Measurements from ENCODE around the gene FLVCR1.
"Not testable (repeated sequence)": the region's sequence is repeated elsewhere in the genome, so short reads cannot be mapped to it uniquely, and the experiment has no call there.

The FLVCR1 gene

DNA sequence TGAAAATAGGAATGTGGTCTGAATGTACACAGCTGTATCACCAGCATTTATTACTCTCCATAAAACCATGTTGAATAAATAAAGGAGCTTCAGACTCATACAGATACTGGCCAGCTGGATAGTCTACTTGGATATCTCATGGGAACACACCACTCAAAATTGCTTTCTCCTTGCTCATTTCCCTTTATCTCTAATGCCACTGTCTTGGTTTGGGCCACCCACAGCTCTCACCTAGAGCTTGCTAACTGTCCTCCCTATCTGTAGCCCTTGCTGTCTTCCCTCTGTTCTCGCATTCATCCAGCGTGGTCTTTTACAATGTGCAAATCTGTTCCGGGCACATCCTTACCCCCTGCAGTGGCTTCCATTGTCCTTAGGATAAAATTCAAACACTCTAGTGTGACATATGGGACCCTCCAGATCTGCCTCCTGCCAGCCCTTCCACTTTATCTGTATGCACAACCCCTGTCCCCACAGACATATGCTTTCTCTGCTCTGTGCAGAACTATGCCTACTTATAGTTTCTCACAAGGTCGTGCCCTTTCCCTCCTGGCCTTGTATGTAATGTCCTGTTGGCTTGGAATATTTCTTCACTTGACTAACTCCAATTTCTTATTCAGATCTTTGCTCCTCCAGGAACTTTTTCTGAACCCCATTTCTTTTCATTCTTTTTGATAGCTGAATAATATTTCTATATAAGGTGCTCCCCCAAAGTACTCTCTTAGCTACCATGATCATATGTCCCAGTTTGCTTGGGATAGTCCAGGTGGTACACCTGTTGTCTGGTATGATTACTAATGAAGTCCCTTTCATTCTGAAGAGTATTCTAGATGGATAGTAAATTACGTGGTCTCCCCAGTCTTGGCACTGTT is 2.9 kb downstream of the FLVCR1 start:
- no peak for DNase-seq

DNA sequence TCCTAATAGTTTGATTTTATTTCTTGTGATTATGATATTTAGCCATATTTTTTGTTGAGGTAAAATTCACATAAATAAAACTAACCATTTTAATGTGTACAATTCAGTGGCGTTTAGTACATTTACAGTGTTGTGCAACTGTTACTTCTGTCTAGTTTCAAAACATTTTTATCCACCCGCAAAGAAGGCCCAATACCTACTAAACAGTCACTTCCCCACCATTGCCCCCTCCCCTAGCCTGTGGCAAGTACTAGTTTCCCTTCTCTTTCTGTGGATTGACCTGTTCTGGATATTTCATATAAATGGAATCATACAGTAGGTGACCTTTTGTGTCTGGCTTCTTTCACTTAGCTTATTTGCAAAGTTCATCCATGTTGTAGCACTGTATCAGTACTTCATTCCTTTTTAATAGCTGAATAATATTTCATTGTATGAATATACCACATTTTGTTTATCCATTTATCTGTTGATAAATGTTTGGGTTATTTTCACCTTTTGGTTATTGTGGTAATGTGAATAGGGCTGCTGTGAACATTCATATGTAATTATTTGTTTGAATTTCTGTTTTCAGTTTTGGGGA is 4.1 kb downstream of the FLVCR1 start:
- no peak for DNase-seq

DNA sequence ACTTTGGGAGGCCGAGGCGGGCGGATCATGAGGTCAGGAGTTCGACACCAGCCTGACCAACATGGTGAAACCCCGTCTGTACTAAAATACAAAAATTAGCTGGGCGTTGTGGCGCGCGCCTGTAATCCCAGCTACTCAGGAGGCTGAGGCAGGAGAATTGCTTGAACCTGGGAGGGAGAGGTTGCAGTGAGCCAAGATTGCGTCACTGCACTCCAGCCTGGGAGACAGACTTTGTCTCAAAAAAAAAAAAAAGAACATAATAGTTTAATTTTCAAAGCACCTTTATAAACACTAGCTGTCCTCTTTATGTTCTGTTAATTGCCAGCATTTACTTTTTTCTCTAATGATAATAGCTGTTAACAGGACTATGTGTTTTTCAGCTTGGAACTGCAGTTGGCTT is 5.3 kb downstream of the FLVCR1 start:
- not testable (repeated sequence) for DNase-seq

DNA sequence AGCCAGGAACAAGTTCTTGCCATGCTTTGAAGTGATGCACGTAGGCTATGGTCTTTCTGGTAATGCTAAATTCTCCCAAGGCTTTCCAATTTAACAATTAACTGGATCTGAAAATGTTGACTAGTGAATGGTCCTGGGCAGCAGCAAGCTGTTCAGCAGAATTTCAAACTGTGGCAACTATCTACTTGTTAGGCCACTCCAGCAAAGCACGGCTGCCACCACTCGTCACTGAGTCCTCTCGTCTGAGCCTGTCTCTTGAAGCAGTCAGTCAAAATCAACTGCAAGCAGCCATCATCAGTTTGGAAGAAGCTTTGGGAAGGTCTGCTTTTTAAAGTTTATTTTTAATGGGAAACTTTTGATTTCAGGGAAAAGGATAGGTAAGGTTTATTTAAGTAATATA is 6.1 kb downstream of the FLVCR1 start:
- DNase-seq, result no peak

DNA sequence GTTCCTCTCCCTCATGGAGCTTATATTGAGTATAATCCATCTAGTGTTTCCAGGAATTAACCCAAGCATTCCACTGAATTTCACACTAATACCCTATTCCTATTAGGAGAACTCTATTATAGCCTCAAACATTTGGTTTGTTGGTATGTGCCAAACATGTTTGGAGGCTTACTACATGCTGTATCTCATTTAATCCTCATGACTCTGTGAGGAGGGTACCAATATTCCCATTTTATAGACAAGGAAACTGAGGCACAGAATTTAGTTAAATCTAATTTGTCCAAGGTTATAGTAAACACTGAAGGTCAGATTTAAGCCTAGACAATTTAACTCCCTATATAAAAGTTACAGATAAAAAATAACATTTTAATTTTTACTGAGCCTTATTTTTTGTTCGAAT is 9.1 kb downstream of the FLVCR1 start:
- no peak for DNase-seq

DNA sequence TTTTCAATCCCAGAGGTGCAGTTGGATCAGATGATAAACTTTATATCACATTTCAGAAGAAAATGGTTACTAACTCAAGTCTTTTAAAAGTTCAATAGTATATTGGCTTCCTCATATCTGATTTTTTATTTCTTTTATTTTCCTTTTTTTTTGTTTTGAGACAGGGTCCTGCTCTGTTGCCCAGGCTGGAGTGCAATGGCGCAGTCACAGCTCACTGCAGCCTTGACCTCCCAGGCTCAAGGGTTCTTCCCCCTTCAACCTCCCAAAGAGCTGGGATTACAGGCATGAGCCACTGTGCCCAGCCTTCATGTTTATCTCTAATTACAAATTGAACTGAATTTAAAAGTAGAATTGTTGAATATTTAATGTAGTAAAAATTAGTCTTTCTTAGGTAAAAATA is 13.9 kb downstream of the FLVCR1 start:
- DNase-seq, result no peak

DNA sequence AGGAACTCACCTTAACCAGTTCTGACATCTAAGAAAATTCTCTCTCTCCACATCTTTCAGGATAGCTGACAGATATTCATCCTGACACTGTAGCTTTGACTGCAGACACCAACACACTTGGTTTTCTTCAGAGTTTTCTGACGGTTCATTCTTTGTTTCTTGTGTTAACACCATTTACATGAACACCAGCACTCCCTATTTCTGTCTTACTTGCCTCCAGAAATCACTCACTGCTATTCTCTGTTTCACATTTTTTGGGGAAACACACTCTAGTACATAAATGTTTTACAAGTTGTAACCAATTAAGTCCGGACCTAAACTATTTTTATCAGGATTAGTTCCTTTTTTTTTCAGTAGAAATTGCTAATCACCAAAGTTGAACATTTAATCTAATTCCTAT is 15.4 kb downstream of the FLVCR1 start:
- DNase-seq, result no peak

DNA sequence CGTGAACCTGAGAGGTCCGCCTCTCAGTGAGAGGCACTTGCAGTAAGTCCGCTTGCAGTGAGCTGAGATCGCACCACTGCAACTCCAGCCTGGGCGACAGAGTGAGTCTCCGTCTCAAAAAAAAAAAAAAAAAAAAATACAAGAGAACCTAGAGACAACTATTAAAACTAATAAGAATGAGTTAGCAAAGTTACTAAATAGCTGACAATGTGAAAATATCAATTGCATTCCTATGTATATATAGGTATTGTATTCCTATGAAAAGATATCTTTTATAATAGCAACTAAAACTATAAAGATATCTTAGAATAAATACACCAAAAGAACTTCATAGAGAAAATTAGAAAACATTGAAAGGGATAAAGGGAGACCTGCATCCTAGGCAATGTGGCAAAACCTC is 20.3 kb downstream of the FLVCR1 start:
- DNase-seq, result no peak

DNA sequence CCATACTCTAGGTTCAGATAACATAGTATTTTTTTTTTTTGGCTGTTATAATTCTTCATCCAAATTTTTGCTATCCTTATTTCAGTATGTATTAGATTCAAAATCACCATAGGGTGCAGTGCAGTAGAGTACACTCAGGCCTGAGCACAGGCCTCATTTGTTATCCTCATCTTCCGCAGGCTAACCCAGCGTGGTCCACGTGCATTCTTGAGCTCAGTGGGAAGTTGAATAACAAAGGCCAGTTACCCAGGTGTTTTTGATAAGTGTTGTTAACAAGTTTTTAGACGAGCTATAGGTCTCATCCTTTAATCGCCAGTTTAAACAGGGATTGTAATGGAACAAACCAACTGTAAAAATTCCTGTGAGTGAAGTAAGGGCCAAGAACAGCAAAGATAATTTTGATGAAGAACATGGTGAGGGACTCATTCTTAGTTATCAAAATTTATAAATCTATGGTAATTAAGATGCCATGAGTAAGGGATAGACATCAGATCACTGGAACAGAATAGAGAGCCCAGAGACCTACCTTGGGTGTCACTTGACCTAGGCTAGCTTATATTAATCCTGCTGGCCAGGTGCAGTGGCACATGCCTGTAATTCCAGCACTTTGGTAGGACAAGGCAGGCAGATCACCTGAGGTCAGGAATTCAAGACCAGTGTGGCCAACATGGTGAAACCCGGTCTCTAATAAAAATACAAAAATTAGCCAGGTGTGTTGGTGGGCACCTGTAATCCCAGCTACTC is 22.0 kb downstream of the FLVCR1 start:
- DNase-seq, result no peak

DNA sequence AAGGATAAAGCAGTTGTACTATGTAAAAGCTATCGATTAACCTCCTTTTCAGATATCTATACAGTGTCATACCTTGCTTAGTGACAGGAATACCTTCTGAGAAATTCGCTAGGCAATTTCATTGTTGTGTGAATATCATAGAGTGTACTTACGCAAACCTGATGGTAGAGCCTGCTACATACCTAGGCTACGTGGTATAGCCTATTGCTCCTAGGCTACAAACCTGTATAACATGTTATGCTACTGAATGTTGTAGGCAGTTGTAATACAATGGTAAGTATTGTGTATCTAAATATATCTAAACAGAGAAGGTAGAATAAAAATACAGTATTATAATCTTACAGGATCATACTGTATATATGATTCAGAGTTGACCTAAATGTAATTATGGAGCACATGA is 26.5 kb downstream of the FLVCR1 start:
- no peak for DNase-seq

DNA sequence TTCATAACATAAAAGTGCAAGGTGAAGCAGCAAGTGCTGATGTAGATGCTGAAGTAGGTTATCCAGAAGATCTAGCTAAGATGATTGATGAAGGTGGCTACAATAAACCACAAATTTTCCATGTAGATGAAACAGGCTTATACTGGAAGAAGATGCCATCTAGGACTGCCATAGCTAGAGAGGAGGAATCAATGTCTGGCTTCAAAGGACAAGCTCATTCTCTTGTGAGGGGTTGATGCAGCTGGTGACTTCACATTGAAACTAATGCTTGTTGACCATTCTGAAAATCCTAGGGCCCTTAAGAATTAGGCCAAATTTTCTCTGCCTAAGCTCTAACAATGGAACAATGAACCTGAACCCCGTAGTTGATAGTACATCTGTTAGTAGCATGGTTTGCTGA is 34.0 kb downstream of the FLVCR1 start:
- DNase-seq, result no peak

DNA sequence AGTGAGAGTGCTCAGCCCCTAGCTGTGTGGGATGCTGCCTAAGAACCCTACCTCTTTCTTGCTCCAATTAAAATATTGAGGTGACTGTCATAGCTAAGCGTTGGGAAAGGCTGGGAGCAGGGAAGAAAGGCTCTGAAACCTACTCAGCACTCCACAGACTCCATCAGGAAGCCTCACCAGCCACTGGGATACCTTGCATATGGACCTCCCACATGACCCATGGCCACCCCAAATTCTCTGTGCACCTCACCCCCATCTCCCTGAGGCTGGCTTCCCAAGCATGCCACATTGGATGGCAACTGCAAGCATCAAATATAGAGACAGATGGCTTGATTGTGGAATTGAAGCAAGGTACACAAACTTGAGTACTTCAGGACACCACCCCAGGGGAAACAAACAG is 41.8 kb downstream of the FLVCR1 start:
- DNase-seq, result no peak

DNA sequence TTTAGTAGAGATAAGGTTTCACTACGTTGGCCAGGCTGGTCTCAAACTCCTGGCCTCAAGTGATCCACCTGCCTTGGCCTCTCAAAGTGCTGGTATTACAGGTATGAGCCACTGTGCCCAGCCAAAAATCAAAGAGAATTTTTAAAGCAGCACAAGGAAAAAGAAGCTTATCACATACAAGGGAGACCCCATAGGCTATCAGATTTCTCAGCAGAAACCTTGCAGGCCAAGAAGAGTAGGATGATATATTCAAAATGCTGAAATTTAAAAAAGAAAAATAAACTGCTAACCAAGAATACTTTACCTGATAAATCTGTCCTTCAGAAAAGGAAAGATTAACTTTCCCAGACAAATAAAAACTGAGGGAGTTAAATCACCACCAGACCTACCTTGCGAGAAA is 43.2 kb downstream of the FLVCR1 start:
- DNase-seq, result no peak

DNA sequence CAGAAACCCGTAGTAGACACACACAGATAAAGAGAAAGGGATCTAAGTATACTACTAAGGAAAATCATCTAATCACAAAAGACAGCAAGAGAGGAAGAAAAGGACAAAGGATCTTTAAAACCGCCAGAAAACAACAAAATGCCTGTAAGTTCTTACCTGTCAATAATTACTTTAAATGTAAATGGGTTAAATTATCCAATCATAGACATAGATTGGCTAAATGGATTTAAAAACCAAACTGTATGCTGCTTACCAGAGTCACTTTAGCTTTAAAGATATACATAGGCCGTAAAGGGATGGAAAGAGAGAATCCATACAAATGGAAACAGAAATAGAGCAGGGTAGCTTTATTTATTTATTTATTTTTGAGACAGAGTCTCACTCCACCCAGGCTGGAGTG is 44.0 kb downstream of the FLVCR1 start:
- DNase-seq, result no peak

DNA sequence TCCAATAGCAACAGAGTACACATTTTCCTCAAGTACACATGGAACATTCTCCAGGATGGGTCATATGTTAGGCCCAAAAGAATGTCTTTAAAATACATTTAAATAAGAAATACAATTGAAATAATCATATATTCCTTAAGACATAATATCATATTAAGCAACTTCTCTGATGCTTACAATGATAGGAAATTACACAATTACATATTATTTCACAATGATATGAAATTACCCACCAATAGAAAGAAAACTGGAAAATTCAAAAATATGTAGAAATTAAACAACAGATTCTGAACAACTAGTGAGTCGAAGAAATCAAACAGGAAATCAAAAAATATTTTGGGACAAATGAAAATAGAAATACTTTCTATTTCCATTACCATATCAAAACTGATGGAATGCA is 45.6 kb downstream of the FLVCR1 start:
- DNase-seq, result no peak

DNA sequence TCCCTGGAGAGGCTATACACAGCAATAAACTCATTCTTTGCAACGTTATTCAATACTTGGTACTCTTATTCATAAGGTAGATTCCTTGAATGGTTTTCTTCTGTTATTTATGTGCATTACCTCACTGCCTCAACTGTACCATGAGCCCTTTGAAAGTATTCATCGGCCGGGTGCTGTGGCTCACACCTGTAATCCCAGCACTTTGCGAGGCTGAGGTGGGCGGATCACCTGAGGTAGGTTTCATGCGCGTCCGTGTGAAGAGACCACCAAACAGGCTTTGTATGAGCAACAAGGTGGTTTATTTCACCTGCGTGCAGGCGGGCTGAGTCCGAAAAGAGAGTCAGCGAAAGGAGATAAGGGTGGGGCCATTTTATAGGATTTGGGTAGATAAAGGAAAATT is 50.0 kb downstream of the FLVCR1 start:
- not testable (repeated sequence) for DNase-seq

DNA sequence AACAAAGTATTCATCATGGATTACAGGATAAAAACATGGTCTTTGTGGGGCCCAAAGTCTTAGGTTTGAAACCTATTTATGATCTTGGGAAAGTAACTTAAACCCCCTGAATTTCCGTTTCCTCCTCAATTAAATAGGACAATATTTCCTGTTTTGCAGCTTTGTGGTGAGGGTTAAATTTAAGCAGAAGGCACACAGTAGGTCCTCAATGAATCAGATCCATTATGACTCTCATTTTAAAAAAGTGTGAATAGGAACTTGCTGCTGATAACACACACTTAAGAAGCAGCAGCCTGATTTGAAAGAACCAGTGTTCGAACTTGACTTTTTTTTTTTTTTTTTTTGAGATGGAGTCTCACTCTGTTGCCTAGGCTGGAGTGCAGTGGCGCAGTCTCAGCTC is 50.9 kb downstream of the FLVCR1 start:
- DNase-seq, result no peak

DNA sequence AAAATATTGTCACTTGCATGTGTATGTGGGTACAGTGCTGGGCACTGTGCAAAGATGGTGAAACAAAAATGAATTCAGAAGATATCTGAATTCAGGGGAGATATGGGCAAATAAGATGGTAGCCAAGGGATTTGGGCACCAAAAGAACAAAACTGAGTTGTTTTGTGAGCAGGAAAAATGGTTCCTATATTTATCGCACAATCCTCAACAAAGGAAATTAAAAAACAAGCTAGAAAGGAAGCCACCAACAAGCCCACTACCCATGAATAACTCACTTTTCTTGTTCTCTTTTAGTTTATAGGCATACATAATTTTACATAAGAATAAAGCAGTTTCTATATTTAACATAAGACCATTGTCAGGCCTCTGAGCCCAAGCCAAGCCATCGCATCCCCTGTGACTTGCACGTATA is 51.6 kb downstream of the FLVCR1 start:
- DNase-seq, result no peak

DNA sequence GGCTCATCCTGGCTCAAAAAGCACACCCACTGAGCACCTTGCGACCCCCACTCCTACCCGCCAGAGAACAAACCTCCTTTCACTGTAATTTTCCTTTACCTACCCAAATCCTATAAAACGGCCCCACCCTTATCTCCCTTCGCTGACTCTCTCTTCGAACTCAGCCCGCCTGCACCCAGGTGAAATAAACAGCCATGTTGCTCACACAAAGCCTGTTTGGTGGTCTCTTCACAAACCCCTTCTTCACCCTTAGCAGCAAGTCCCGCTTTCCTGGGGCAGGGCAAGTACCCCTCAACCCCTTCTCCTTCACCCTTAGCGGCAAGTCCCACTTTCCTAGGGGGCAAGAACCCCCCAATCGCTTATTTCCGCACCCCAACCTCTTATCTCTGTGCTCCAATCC is 52.1 kb downstream of the FLVCR1 start:
- not testable (repeated sequence) for DNase-seq

DNA sequence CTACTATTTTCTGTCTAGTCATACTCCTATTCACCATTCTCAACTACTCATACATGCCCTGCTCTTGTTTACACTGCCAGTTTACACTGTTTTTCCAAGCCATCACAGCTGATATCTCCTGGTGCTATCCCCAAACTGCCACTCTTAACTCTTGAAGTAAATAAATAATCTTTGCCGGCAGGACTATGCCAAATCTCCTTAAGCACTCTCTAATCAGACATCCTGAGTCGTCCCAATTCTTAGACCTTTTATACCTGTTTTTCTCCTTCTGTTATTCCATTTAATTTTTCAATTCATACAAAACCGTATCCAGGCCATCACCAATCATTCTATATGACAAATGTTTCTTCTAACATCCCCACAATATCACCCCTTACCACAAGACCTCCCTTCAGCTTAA is 55.6 kb downstream of the FLVCR1 start:
- not testable (repeated sequence) for DNase-seq

DNA sequence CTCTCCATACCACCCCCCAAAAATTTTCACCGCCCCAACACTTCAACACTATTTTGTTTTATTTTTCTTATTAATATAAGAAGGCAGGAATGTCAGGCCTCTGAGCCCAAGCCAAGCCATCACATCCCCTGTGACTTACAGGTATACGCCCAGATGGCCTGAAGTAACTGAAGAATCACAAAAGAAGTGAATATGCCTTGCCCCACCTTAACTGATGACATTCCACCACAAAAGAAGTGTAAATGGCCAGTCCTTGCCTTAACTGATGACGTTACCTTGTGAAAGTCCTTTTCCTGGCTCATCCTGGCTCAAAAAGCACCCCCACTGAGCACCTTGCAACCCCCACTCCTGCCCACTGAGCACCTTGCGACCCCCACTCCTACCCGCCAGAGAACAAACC is 56.0 kb downstream of the FLVCR1 start:
- not testable (repeated sequence) for DNase-seq

DNA sequence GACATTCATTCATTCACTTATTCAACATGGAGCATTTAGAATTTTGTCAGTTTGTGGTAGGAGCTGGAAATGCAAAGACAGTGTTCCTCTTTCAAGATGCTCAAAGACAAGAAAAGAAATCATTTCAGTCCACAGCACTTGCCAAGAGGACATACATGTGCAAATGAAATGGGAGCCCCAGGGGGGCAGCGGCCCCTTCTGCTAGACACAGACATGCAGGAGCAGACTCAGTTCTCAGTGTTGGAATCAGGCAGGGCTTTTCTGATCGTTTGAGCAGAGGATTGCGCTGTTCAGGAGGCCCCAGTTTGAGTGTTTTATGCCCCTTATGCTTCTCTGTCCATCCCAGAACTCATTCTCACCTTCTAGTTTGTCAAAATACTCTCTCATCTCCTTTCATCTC is 56.7 kb downstream of the FLVCR1 start:
- no peak for DNase-seq

DNA sequence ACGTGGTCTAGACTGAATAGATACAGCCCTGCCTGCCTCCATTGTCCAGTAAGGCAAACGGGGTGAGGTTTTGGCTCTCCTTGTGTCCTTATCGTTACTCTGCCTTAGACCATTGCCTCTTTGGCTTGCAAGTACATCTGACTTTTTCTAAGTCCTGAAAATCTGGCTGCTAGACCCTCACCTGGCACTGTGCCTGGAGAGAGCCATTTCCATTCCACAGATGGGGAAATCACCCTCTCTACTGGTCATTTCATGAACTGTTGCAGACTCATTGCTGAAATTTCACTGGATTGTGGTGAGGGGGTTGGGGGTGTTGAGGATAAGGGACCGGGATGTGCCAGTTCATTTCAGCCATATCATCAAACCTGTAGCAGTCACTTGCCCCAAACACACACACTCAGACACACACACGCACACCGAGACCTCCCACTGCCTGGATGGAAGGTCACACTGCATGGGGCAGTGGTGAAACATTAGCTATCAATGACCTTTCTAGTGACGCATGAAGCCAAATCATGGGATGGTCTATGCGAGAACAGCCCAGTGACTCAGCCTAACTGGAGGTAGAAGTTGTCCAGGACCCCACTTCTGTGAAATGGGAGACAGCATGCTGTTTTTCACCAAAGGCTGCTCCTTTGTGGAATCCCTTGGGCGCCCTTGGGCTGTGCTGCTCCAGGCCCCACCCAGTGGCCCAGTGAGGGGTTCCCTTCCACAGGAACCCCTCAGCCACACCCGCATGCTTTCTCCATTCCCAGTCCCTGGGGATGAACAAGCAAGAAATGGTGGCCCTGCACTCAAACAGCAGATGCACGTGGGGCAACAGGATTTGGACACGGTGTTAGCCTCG is 57.4 kb downstream of the FLVCR1 start:
- no peak for DNase-seq

Measured in GOT3 (cell line).